HepG2 (cell line): ENCODE results near the gene CENPP. TPM values are rescaled to one million over a fixed set of nuclear protein-coding genes. Genes with fewer than 3 reads are reported as not detected.

Experiments
- ARID2 ChIP-seq: sonication (generic); formaldehyde crosslinking; IDR thresholded peaks from 2 replicates; pipeline ENCODE4 v1.8.1; 2022; ENCODE audit warnings: mild to moderate bottlenecking, missing genetic modification reagents, borderline replicate concordance
- GPBP1L1 ChIP-seq: sonication (generic); formaldehyde crosslinking; IDR thresholded peaks from 2 replicates; pipeline ENCODE4 v1.5.0; 2020; ENCODE audit warnings: mild to moderate bottlenecking, missing genetic modification reagents
- NR2F1 ChIP-seq, 2 experiments: fragments of 450-650 bp in 1 of 2; formaldehyde crosslinking in 1 of 2; IDR thresholded peaks; 2 replicates each; pipeline versions ENCODE4 v1.5.0 to v1.6.1; 2016 to 2020; ENCODE audit warnings: mild to moderate bottlenecking in 1 of 2, missing compliant biosample characterization in 1 of 2, missing genetic modification reagents in 1 of 2, moderate library complexity in 1 of 2
- PATZ1 ChIP-seq: sonication (generic); formaldehyde crosslinking; IDR thresholded peaks from 2 replicates; pipeline ENCODE4 v1.4.0; 2020; ENCODE audit warnings: missing genetic modification reagents
- SIX1 ChIP-seq: sonication (generic); formaldehyde crosslinking; IDR thresholded peaks from 2 replicates; pipeline ENCODE4 v1.4.0; 2020; ENCODE audit warnings: missing genetic modification reagents, borderline replicate concordance
- SOX6 ChIP-seq, 2 experiments: fragments of 450-650 bp in 1 of 2; sonication (generic) in 1 of 2; formaldehyde crosslinking in 1 of 2; IDR thresholded peaks; 2 replicates each; pipeline versions ENCODE4 v1.4.0 to v1.6.1; 2017 to 2020; ENCODE audit warnings: antibody characterized with exemption in 1 of 2, mild to moderate bottlenecking in 1 of 2, missing genetic modification reagents in 1 of 2
- TOE1 ChIP-seq: sonication (generic); formaldehyde crosslinking; IDR thresholded peaks from 2 replicates; pipeline ENCODE4 v1.4.0; 2020; ENCODE audit warnings: mild to moderate bottlenecking, missing genetic modification reagents
- ZBTB38 ChIP-seq: sonication (generic); formaldehyde crosslinking; IDR thresholded peaks from 2 replicates; pipeline ENCODE4 v1.5.1; 2020; ENCODE audit warnings: mild to moderate bottlenecking, missing genetic modification reagents
- ZNF160 ChIP-seq: sonication (generic); formaldehyde crosslinking; IDR thresholded peaks from 2 replicates; pipeline ENCODE4 v1.8.0; 2022; ENCODE audit warnings: mild to moderate bottlenecking, inconsistent platforms, missing genetic modification reagents
- ZNF225 ChIP-seq: sonication (generic); formaldehyde crosslinking; IDR thresholded peaks from 2 replicates; pipeline ENCODE4 v1.4.0; 2020; ENCODE audit warnings: mild to moderate bottlenecking, missing genetic modification reagents
- ZNF318 ChIP-seq: sonication (generic); formaldehyde crosslinking; IDR thresholded peaks from 2 replicates; pipeline ENCODE4 v1.4.0; 2020; ENCODE audit warnings: mild to moderate bottlenecking, missing genetic modification reagents
- ZNF607 ChIP-seq: sonication (generic); formaldehyde crosslinking; IDR thresholded peaks from 2 replicates; pipeline ENCODE4 v1.5.1; 2020; ENCODE audit warnings: missing genetic modification reagents, mild to moderate bottlenecking, borderline replicate concordance
- ZNF784 ChIP-seq: sonication (generic); formaldehyde crosslinking; IDR thresholded peaks from 2 replicates; pipeline ENCODE4 v1.5.1; 2020; ENCODE audit warnings: missing genetic modification reagents, mild to moderate bottlenecking, borderline replicate concordance
- polyA plus RNA-seq, 8 experiments: library from polyadenylated mRNA; depleted of rRNA in 3 of 8; stranded (reverse) in 7 of 8; unstranded in 1 of 8; fragments of >200 nt; fragmentation: Illumina TruSeq in 4 of 8; extraction: Trizol in 4 of 8; gene quantifications; 2 replicates each; pipeline versions ENCODE4 v1.2.1 to v1.2.3, GENCODE V29; 2011 to 2016; ENCODE audit warnings: low read depth in 4 of 8, missing spikeins in 1 of 8, mixed read lengths in 1 of 8; ENCODE audit not compliant: insufficient read depth in 1 of 8
- total RNA-seq, 5 experiments: library from RNA; depleted of rRNA; stranded (reverse); fragments of >200 nt; fragmentation: Illumina TruSeq; extraction: Trizol; gene quantifications; 2 replicates each; pipeline ENCODE4 v1.2.3, GENCODE V29; 2016; ENCODE audit warnings: low read depth in 1 of 5

CENPP gene
- total and polyA plus RNA-seq, 2 of the 13 experiments (the other 11 are each of a cell fraction or from before 2014, with no cell fraction given), result 2.0 to 11.4 TPM

- TF ChIP-seq ZNF225, result no peak
- no peak for TF ChIP-seq ZNF318 (CRISPR knock-in tag)
- TF ChIP-seq ZNF607 (CRISPR knock-in tag), result no peak
- TF ChIP-seq ZNF160 (CRISPR knock-in tag), result no peak
- TF ChIP-seq GPBP1L1 (CRISPR knock-in tag), result no peak
- no peak for TF ChIP-seq PATZ1 (CRISPR knock-in tag)
- TF ChIP-seq ZNF784 (CRISPR knock-in tag), result no peak
- TF ChIP-seq SIX1, result no peak
- no peak for TF ChIP-seq ARID2 (CRISPR knock-in tag)
- no peak for TF ChIP-seq NR2F1 (CRISPR knock-in tag; IDR thresholded peaks at IDR 0.05)
- TF ChIP-seq ZBTB38, result peak; percentile 82
- TF ChIP-seq SOX6 (IDR thresholded peaks at IDR 0.05), result no peak
- 0 out of 2 replicates have a peak, but pooled peaks have one; percentile 5 for TF ChIP-seq SOX6 (CRISPR knock-in tag; IDR thresholded peaks at IDR 0.05)
- no peak for TF ChIP-seq TOE1 (CRISPR knock-in tag)
Measured at GRCh38 chr9:92608909-92609445, 283.2 kb downstream of the CENPP start (continued).
